ENCODE data around the gene SERAC1.
"Not testable (repeated sequence)": the region's sequence is repeated elsewhere in the genome, so short reads cannot be mapped to it uniquely, and the experiment has no call there.

DNA sequence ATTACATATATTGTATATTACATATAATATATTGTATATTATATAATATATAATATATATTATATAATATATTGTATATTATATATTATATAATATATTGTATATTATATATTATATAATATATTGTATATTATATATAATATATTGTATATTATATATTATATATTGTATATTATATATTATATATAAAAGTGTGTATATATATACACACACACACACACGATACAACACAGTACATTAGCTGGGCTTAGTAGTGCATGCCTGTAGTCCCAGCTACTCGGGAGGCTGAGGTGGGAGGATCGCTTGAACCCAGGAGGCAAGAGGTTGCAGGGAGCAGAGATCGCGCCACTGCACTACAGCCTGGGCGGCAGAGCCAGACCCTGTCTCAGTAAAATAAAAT, 1.6 kb upstream of the SERAC1 start:
- TF ChIP-seq, protein P1, sequence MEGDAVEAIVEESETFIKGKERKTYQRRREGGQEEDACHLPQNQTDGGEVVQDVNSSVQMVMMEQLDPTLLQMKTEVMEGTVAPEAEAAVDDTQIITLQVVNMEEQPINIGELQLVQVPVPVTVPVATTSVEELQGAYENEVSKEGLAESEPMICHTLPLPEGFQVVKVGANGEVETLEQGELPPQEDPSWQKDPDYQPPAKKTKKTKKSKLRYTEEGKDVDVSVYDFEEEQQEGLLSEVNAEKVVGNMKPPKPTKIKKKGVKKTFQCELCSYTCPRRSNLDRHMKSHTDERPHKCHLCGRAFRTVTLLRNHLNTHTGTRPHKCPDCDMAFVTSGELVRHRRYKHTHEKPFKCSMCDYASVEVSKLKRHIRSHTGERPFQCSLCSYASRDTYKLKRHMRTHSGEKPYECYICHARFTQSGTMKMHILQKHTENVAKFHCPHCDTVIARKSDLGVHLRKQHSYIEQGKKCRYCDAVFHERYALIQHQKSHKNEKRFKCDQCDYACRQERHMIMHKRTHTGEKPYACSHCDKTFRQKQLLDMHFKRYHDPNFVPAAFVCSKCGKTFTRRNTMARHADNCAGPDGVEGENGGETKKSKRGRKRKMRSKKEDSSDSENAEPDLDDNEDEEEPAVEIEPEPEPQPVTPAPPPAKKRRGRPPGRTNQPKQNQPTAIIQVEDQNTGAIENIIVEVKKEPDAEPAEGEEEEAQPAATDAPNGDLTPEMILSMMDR (IDR thresholded peaks at IDR 0.05; ENCODE audit: extremely low read depth in 1 of 2, insufficient read depth in 1 of 2, low read depth in 1 of 2, low read length in 2 of 2), result not testable (repeated sequence)
- not testable (repeated sequence) for TF ChIP-seq POLR2A (IDR thresholded peaks at IDR 0.05; ENCODE audit: low read depth, low read length)

Data from endothelial cell of umbilical vein (primary cell).